WTC11 (cell line): ENCODE results near the gene RAP1GAP. TPM values are rescaled to one million over a fixed set of nuclear protein-coding genes. Genes with fewer than 3 reads are reported as not detected.

Source experiments
- ATAC-seq: fragments of 200-7000 bp; cut with Tn5 transposase; 2 replicates; pipeline ENCODE4 v1.10.0; 2021; ENCODE audit warnings: mild to moderate bottlenecking, moderate library complexity
- CTCF ChIA-PET: fragments of 300-600 bp; sonication (Branson Sonifier 250); formaldehyde crosslinking; loops from one replicate; lab custom pipeline; 2021; ENCODE audit warnings: antibody characterized with exemption; lab: Charles Lee
- POLR2A ChIA-PET: fragments of 350-600 bp; sonication (Branson Sonifier 250); formaldehyde crosslinking; loops from one replicate; lab custom pipeline; 2021; ENCODE audit warnings: antibody characterized with exemption; lab: Charles Lee
- DNase-seq: peaks from one replicate; pipeline ENCODE4 v3.0.0; 2021; ENCODE audit warnings: low spot score
- H3K27ac Mint-ChIP-seq: 2 replicates; pipeline ENCODE4 v1.8.0; 2021; ENCODE audit warnings: mixed read lengths
- H3K27me3 Mint-ChIP-seq: 2 replicates; pipeline ENCODE4 v1.8.0; 2021; ENCODE audit warnings: low read depth, mild to moderate bottlenecking, moderate library complexity, mixed read lengths
- H3K36me3 Mint-ChIP-seq: 2 replicates; pipeline ENCODE4 v1.8.0; 2021; ENCODE audit warnings: mixed read lengths
- H3K4me1 Mint-ChIP-seq: 2 replicates; pipeline ENCODE4 v1.8.0; 2022; ENCODE audit warnings: mixed read lengths
- H3K4me3 Mint-ChIP-seq: 2 replicates; pipeline ENCODE4 v1.8.0; 2021; ENCODE audit warnings: mild to moderate bottlenecking, moderate library complexity, mixed read lengths
- H3K9me3 Mint-ChIP-seq: 2 replicates; pipeline ENCODE4 v1.8.0; 2021; ENCODE audit warnings: mixed read lengths
- CBFB ChIP-seq: sonication (generic); formaldehyde crosslinking; IDR thresholded peaks from 2 replicates; pipeline ENCODE4 v1.8.1; 2022; ENCODE audit warnings: mild to moderate bottlenecking, low read depth, missing genetic modification reagents
- EMX1 ChIP-seq: fragments of 250-450 bp; sonication (Bioruptor Pico); IDR thresholded peaks from 2 replicates; pipeline ENCODE4 v1.8.0; 2021; ENCODE audit warnings: mild to moderate bottlenecking
- ESRRA ChIP-seq: sonication (generic); formaldehyde crosslinking; IDR thresholded peaks from 2 replicates; pipeline ENCODE4 v1.8.1; 2022; ENCODE audit warnings: mild to moderate bottlenecking, missing genetic modification reagents, borderline replicate concordance
- FOXP1 ChIP-seq: sonication (generic); formaldehyde crosslinking; IDR thresholded peaks from 2 replicates; pipeline ENCODE4 v1.8.0; 2022; ENCODE audit warnings: missing genetic modification reagents, mild to moderate bottlenecking, moderate library complexity, borderline replicate concordance
- HMGA2 ChIP-seq: fragments of 250-450 bp; sonication (Bioruptor Pico); IDR thresholded peaks from 2 replicates; pipeline ENCODE4 v1.4.0; 2021; ENCODE audit warnings: mild to moderate bottlenecking, moderate library complexity
- IRF2 ChIP-seq: sonication (generic); formaldehyde crosslinking; IDR thresholded peaks from 2 replicates; pipeline ENCODE4 v1.8.0; 2022; ENCODE audit warnings: low read depth, missing genetic modification reagents, borderline replicate concordance
- MYBL2 ChIP-seq: sonication (generic); formaldehyde crosslinking; IDR thresholded peaks from 2 replicates; pipeline ENCODE4 v1.8.1; 2023; ENCODE audit warnings: mild to moderate bottlenecking, moderate library complexity, missing genetic modification reagents
- NFYB ChIP-seq: sonication (generic); formaldehyde crosslinking; conservative IDR thresholded peaks from 2 replicates; pipeline ENCODE4 v1.8.0; 2022; ENCODE audit warnings: low read depth, missing genetic modification reagents
- NR3C1 ChIP-seq: sonication (generic); formaldehyde crosslinking; conservative IDR thresholded peaks from 2 replicates; pipeline ENCODE4 v1.8.1; 2023; ENCODE audit warnings: low read depth, mild to moderate bottlenecking, missing genetic modification reagents
- PREB ChIP-seq: sonication (generic); formaldehyde crosslinking; IDR thresholded peaks from 2 replicates; pipeline ENCODE4 v1.8.1; 2022; ENCODE audit warnings: mild to moderate bottlenecking, missing genetic modification reagents, moderate library complexity, borderline replicate concordance
- RORB ChIP-seq: fragments of 250-450 bp; sonication (Bioruptor Pico); IDR thresholded peaks from 2 replicates; pipeline ENCODE4 v1.9.0; 2021; ENCODE audit warnings: mild to moderate bottlenecking
- TEAD4 ChIP-seq: sonication (generic); formaldehyde crosslinking; IDR thresholded peaks from 2 replicates; pipeline ENCODE4 v1.8.0; 2022; ENCODE audit warnings: mild to moderate bottlenecking, missing genetic modification reagents
- USF2 ChIP-seq: sonication (generic); formaldehyde crosslinking; IDR thresholded peaks from 2 replicates; pipeline ENCODE4 v1.8.1; 2023; ENCODE audit warnings: mild to moderate bottlenecking, missing genetic modification reagents, moderate library complexity
- ZBTB21 ChIP-seq: sonication (generic); formaldehyde crosslinking; IDR thresholded peaks from 2 replicates; pipeline ENCODE4 v1.8.1; 2023; ENCODE audit warnings: mild to moderate bottlenecking, missing genetic modification reagents, borderline replicate concordance
- ZMAT4 ChIP-seq: fragments of 250-450 bp; sonication (Bioruptor Pico); IDR thresholded peaks from 2 replicates; pipeline ENCODE4 v1.9.0; 2021; ENCODE audit warnings: mild to moderate bottlenecking
- ZNF138 ChIP-seq: sonication (generic); formaldehyde crosslinking; conservative IDR thresholded peaks from 2 replicates; pipeline ENCODE4 v1.8.1; 2022; ENCODE audit warnings: mild to moderate bottlenecking, moderate library complexity, missing genetic modification reagents
- ZNF396 ChIP-seq: fragments of 250-450 bp; sonication (Bioruptor Pico); IDR thresholded peaks from 2 replicates; pipeline ENCODE4 v1.8.0; 2021; ENCODE audit warnings: mild to moderate bottlenecking, moderate library complexity, borderline replicate concordance
- total RNA-seq: library from RNA; stranded (reverse); gene quantifications from 3 replicates; pipeline ENCODE4 v1.2.3, GENCODE V29; 2021
- TF ChIP-seq, protein P1 (sequence below): sonication (generic); formaldehyde crosslinking; IDR thresholded peaks from 2 replicates; pipeline ENCODE4 v1.8.0; 2023; ENCODE audit warnings: mild to moderate bottlenecking, missing genetic modification reagents
- TF ChIP-seq, protein P2 (sequence below): sonication (generic); formaldehyde crosslinking; conservative IDR thresholded peaks from 2 replicates; pipeline ENCODE4 v1.8.1; 2022; ENCODE audit warnings: mild to moderate bottlenecking, missing genetic modification reagents
- TF ChIP-seq, protein P3 (sequence below): sonication (generic); formaldehyde crosslinking; IDR thresholded peaks from 2 replicates; pipeline ENCODE4 v1.8.0; 2023; ENCODE audit warnings: missing genetic modification reagents
- TF ChIP-seq, protein P4 (sequence below): sonication (generic); formaldehyde crosslinking; IDR thresholded peaks from 2 replicates; pipeline ENCODE4 v1.8.0; 2022; ENCODE audit warnings: missing genetic modification reagents

Gene RAP1GAP
- total RNA-seq, 1 experiment from 2014 or later: 7.6 TPM

GRCh38 chr1:21584096-21584495, 85.1 kb downstream of the RAP1GAP start:
- no peak for DNase-seq
- peaks cover 23% of the 10 kb centered on the region for H3K27me3 Mint-ChIP-seq
- H3K4me3 Mint-ChIP-seq: no peak overlapping the region
- no peaks in the 10 kb centered on the region for H3K36me3 Mint-ChIP-seq
- no peak overlapping the region for H3K27ac Mint-ChIP-seq
- POLR2A ChIA-PET: no interaction called here
- TF ChIP-seq HMGA2 (CRISPR knock-in tag) (no peak), CBFB (no peak), NR3C1 (no peak), ZNF138 (CRISPR knock-in tag) (no peak), PREB (CRISPR knock-in tag) (no peak), USF2 (CRISPR knock-in tag) (no peak)
- TF ChIP-seq, protein P1, sequence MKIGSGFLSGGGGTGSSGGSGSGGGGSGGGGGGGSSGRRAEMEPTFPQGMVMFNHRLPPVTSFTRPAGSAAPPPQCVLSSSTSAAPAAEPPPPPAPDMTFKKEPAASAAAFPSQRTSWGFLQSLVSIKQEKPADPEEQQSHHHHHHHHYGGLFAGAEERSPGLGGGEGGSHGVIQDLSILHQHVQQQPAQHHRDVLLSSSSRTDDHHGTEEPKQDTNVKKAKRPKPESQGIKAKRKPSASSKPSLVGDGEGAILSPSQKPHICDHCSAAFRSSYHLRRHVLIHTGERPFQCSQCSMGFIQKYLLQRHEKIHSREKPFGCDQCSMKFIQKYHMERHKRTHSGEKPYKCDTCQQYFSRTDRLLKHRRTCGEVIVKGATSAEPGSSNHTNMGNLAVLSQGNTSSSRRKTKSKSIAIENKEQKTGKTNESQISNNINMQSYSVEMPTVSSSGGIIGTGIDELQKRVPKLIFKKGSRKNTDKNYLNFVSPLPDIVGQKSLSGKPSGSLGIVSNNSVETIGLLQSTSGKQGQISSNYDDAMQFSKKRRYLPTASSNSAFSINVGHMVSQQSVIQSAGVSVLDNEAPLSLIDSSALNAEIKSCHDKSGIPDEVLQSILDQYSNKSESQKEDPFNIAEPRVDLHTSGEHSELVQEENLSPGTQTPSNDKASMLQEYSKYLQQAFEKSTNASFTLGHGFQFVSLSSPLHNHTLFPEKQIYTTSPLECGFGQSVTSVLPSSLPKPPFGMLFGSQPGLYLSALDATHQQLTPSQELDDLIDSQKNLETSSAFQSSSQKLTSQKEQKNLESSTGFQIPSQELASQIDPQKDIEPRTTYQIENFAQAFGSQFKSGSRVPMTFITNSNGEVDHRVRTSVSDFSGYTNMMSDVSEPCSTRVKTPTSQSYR (CRISPR knock-in tag): no peak
- TF ChIP-seq, protein P2, sequence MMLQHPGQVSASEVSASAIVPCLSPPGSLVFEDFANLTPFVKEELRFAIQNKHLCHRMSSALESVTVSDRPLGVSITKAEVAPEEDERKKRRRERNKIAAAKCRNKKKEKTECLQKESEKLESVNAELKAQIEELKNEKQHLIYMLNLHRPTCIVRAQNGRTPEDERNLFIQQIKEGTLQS (CRISPR knock-in tag): no peak
- TF ChIP-seq, protein P3, sequence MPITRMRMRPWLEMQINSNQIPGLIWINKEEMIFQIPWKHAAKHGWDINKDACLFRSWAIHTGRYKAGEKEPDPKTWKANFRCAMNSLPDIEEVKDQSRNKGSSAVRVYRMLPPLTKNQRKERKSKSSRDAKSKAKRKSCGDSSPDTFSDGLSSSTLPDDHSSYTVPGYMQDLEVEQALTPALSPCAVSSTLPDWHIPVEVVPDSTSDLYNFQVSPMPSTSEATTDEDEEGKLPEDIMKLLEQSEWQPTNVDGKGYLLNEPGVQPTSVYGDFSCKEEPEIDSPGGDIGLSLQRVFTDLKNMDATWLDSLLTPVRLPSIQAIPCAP (CRISPR knock-in tag): no peak
- H3K9me3 Mint-ChIP-seq: no peaks in the 10 kb centered on the region
- no peak for ATAC-seq
- CTCF ChIA-PET: interaction anchor here (1.6 kb wide), 1 partner anchor 214 kb away, joined by 8 read pairs; no protein-coding TSS in a partner anchor
- peaks cover 8% of the 10 kb centered on the region for H3K4me1 Mint-ChIP-seq

DNA sequence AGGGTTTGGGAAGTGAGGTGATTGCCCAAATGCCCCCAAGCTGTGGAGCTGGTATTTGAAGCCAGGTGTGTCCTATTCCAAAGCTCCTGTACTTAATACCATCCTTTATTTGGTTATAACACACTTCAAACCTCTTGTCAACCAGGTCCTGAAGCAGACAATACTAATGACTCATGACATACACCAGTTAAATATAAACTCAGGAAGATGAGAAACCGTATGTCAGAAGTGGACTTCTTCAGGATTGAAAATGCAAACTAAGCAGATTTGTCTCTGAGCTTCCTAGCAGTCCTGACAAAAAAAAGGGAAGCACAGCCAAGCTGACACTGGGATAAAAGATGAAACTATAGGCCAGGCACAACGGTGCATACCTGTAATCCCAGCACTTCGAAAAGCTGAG, 89.4 kb downstream of the RAP1GAP start:
- Mint-ChIP-seq H3K4me3 (no peak overlapping the region), H3K36me3 (no peaks in the 10 kb centered on the region), H3K9me3 (no peaks in the 10 kb centered on the region), H3K4me1 (no peaks in the 10 kb centered on the region), H3K27ac (peak overlapping the region; percentile 60; the same call in 1 of the 2 replicates), H3K27me3 (peaks cover 17% of the 10 kb centered on the region)
- DNase-seq: no peak
- ChIA-PET CTCF (interaction anchor here (0.9 to 1.9 kb wide), 6 partner anchors 61 to 309 kb away, joined by 3 to 5 read pairs (median 3); partner anchors contain the start of gene ALPL), POLR2A (no interaction called here)
- no peak for ATAC-seq
- TF ChIP-seq IRF2 (CRISPR knock-in tag) (no peak), FOXP1 (no peak), NFYB (CRISPR knock-in tag) (no peak), ZNF396 (CRISPR knock-in tag) (no peak), ZMAT4 (CRISPR knock-in tag) (no peak), MYBL2 (CRISPR knock-in tag) (no peak), RORB (CRISPR knock-in tag) (no peak), ESRRA (CRISPR knock-in tag) (no peak), TEAD4 (CRISPR knock-in tag) (no peak), PREB (CRISPR knock-in tag) (no peak), ZBTB21 (no peak), EMX1 (no peak)
- TF ChIP-seq, protein P4, sequence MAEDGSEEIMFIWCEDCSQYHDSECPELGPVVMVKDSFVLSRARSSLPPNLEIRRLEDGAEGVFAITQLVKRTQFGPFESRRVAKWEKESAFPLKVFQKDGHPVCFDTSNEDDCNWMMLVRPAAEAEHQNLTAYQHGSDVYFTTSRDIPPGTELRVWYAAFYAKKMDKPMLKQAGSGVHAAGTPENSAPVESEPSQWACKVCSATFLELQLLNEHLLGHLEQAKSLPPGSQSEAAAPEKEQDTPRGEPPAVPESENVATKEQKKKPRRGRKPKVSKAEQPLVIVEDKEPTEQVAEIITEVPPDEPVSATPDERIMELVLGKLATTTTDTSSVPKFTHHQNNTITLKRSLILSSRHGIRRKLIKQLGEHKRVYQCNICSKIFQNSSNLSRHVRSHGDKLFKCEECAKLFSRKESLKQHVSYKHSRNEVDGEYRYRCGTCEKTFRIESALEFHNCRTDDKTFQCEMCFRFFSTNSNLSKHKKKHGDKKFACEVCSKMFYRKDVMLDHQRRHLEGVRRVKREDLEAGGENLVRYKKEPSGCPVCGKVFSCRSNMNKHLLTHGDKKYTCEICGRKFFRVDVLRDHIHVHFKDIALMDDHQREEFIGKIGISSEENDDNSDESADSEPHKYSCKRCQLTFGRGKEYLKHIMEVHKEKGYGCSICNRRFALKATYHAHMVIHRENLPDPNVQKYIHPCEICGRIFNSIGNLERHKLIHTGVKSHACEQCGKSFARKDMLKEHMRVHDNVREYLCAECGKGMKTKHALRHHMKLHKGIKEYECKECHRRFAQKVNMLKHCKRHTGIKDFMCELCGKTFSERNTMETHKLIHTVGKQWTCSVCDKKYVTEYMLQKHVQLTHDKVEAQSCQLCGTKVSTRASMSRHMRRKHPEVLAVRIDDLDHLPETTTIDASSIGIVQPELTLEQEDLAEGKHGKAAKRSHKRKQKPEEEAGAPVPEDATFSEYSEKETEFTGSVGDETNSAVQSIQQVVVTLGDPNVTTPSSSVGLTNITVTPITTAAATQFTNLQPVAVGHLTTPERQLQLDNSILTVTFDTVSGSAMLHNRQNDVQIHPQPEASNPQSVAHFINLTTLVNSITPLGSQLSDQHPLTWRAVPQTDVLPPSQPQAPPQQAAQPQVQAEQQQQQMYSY (CRISPR knock-in tag): no peak
- TF ChIP-seq, protein P1 (CRISPR knock-in tag): no peak
